ENCODE results near the gene NPTXR. TPM values are rescaled to one million over a fixed set of nuclear protein-coding genes. Genes with fewer than 3 reads are reported as not detected.
"Not testable (repeated sequence)": the region's sequence is repeated elsewhere in the genome, so short reads cannot be mapped to it uniquely, and the experiment has no call there.

NPTXR gene
- total RNA-seq, 1 donor from 2014 or later = 1.6 TPM

- Histone ChIP-seq H3K27me3 (ENCODE audit: control insufficient read depth in 3 of 3, insufficient read depth in 3 of 3, low read length in 3 of 3) (peaks cover 4 to 12% (median 7%) of the 10 kb centered on the region in 3 donors), H3K9ac (ENCODE audit: low read depth in 1 of 3, low read length in 3 of 3) (no peak overlapping the region), H3K4me1 (ENCODE audit: control insufficient read depth in 3 of 3, insufficient read depth in 3 of 3, low read length in 3 of 3) (no peaks in the 10 kb centered on the region), H3K9me3 (ENCODE audit: control insufficient read depth in 3 of 3, low read length in 3 of 3) (peaks cover 0 to 5% (median 0%) of the 10 kb centered on the region in 3 donors), H3K4me3 (ENCODE audit: low read length in 3 of 3) (no peak overlapping the region), H3K27ac (ENCODE audit: low read depth, low read length) (no peak overlapping the region), H3K36me3 (ENCODE audit: control insufficient read depth in 3 of 3, insufficient read depth in 3 of 3, low read length in 3 of 3) (no peaks in the 10 kb centered on the region)
These were observed 32.6 kb downstream of the NPTXR start for GRCh38 chr22:38811241-38811640.

DNA sequence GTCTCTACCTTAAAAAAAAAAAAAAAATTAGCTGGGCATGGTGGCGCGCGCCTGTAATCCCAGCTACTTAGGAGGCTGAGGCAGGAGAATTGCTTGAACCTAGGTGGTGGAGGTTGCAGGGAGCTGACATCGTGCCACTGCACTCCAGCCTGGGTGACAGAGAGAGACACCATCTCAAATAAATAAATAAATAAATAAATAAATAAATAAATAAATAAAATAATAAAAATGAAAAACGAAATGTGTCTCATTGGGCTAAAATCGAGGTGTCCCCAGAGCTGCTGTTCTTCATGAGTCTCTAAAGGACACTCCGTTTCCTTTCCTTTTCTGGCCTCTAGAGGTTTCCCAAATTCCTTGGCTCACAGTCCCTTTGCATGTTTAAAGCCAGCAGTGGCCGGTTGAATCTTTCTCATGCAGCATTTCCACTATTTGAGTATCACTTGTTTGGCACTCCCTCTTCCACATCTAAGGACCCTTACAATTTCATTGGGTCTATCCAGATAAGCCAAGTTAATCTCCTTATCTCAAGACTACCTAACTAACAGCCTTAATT is 38.7 kb downstream of the NPTXR start:
- H3K9ac ChIP-seq (ENCODE audit: low read depth in 1 of 3, low read length in 3 of 3); H3K36me3 ChIP-seq (ENCODE audit: control insufficient read depth in 3 of 3, insufficient read depth in 3 of 3, low read length in 3 of 3); H3K4me3 ChIP-seq (ENCODE audit: low read length in 3 of 3); H3K27ac ChIP-seq (ENCODE audit: low read depth, low read length); H3K9me3 ChIP-seq (ENCODE audit: control insufficient read depth in 3 of 3, low read length in 3 of 3); H3K4me1 ChIP-seq (ENCODE audit: control insufficient read depth in 3 of 3, insufficient read depth in 3 of 3, low read length in 3 of 3): not testable (repeated sequence)
- peaks cover 0 to 14% (median 11%) of the 10 kb centered on the region in 3 donors for H3K27me3 ChIP-seq (ENCODE audit: control insufficient read depth in 3 of 3, insufficient read depth in 3 of 3, low read length in 3 of 3)

- peaks cover 0 to 2% (median 0%) of the 10 kb centered on the region in 3 donors for H3K4me1 ChIP-seq (ENCODE audit: control insufficient read depth in 3 of 3, insufficient read depth in 3 of 3, low read length in 3 of 3)
- H3K9ac ChIP-seq (ENCODE audit: low read depth in 1 of 3, low read length in 3 of 3) = no peak overlapping the region
- H3K27me3 ChIP-seq (ENCODE audit: control insufficient read depth in 3 of 3, insufficient read depth in 3 of 3, low read length in 3 of 3) = peaks cover 0 to 28% (median 20%) of the 10 kb centered on the region in 3 donors
- H3K4me3 ChIP-seq (ENCODE audit: low read length in 3 of 3) = no peak overlapping the region
- H3K27ac ChIP-seq (ENCODE audit: low read depth, low read length) = no peak overlapping the region
- no peaks in the 10 kb centered on the region for H3K36me3 ChIP-seq (ENCODE audit: control insufficient read depth in 3 of 3, insufficient read depth in 3 of 3, low read length in 3 of 3)
- H3K9me3 ChIP-seq (ENCODE audit: control insufficient read depth in 3 of 3, low read length in 3 of 3) = peaks cover 0 to 2% (median 0%) of the 10 kb centered on the region in 3 donors
These were observed 41.1 kb downstream of the NPTXR start for GRCh38 chr22:38802671-38803121.

DNA sequence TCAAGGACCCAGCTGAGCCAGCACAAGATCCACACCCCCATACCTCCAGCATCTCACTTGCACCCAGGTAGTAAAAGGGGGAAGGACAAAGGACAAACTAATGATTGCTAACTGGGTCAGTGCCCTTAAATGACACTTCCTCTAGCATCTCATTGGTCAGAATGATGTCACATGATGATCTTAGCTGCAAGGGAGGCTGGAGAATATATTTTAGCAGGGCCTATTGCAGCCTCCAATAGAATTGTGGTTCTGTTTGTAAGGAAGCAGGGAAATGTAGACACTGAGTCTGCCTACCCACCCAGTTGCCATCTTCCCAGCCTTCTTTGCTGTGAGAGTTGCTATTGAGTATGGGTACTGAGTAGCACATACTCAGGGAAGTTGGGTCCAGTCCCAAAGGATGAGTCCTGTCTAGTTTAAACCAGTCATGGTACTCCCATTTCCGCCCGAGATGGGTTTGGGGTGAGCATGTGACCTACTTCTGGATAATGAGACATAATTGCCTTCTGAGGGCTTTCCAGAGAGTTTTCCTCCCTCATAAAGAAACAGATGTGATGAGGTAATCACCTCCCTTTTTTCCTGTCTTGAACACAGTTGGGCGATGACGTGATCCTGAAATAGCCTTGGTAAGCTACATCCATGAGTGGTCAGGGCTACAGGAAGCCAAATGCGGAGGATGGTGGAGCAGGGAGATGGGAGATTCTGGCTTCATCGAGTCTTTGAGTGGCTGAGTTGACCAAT is 44.4 kb downstream of the NPTXR start:
- Histone ChIP-seq H3K36me3 (ENCODE audit: control insufficient read depth in 3 of 3, insufficient read depth in 3 of 3, low read length in 3 of 3) (no peaks in the 10 kb centered on the region), H3K9ac (ENCODE audit: low read depth in 1 of 3, low read length in 3 of 3) (no peak overlapping the region), H3K27ac (ENCODE audit: low read depth, low read length) (no peak overlapping the region), H3K4me3 (ENCODE audit: low read length in 3 of 3) (no peak overlapping the region), H3K27me3 (ENCODE audit: control insufficient read depth in 3 of 3, insufficient read depth in 3 of 3, low read length in 3 of 3) (peaks cover 3 to 29% (median 28%) of the 10 kb centered on the region in 3 donors), H3K9me3 (ENCODE audit: control insufficient read depth in 3 of 3, low read length in 3 of 3) (peaks cover 0 to 2% (median 0%) of the 10 kb centered on the region in 3 donors), H3K4me1 (ENCODE audit: control insufficient read depth in 3 of 3, insufficient read depth in 3 of 3, low read length in 3 of 3) (peaks cover 0 to 4% (median 1%) of the 10 kb centered on the region in 3 donors)

GRCh38 chr22:38798496-38798895 is 45.3 kb downstream of the NPTXR start:
- H3K4me1 ChIP-seq (ENCODE audit: control insufficient read depth in 3 of 3, insufficient read depth in 3 of 3, low read length in 3 of 3) = peaks cover under 1 to 8% (median 4%) of the 10 kb centered on the region in 3 donors
- no peak overlapping the region for H3K9ac ChIP-seq (ENCODE audit: low read depth in 1 of 3, low read length in 3 of 3)
- no peaks in the 10 kb centered on the region for H3K36me3 ChIP-seq (ENCODE audit: control insufficient read depth in 3 of 3, insufficient read depth in 3 of 3, low read length in 3 of 3)
- H3K4me3 ChIP-seq (ENCODE audit: low read length in 3 of 3) = no peak overlapping the region
- H3K27ac ChIP-seq (ENCODE audit: low read depth, low read length) = no peak overlapping the region
- peaks cover 3 to 29% (median 28%) of the 10 kb centered on the region in 3 donors for H3K27me3 ChIP-seq (ENCODE audit: control insufficient read depth in 3 of 3, insufficient read depth in 3 of 3, low read length in 3 of 3)
- H3K9me3 ChIP-seq (ENCODE audit: control insufficient read depth in 3 of 3, low read length in 3 of 3) = peaks cover 0 to 2% (median 0%) of the 10 kb centered on the region in 3 donors

- Histone ChIP-seq H3K27me3 (ENCODE audit: control insufficient read depth in 3 of 3, insufficient read depth in 3 of 3, low read length in 3 of 3) (peaks cover 3 to 25% (median 25%) of the 10 kb centered on the region in 3 donors), H3K36me3 (ENCODE audit: control insufficient read depth in 3 of 3, insufficient read depth in 3 of 3, low read length in 3 of 3) (no peaks in the 10 kb centered on the region), H3K4me3 (ENCODE audit: low read length in 3 of 3) (no peak overlapping the region), H3K4me1 (ENCODE audit: control insufficient read depth in 3 of 3, insufficient read depth in 3 of 3, low read length in 3 of 3) (peaks cover 4 to 15% (median 12%) of the 10 kb centered on the region in 3 donors), H3K9me3 (ENCODE audit: control insufficient read depth in 3 of 3, low read length in 3 of 3) (peaks cover 0 to 2% (median 0%) of the 10 kb centered on the region in 3 donors), H3K27ac (ENCODE audit: low read depth, low read length) (no peak overlapping the region), H3K9ac (ENCODE audit: low read depth in 1 of 3, low read length in 3 of 3) (no peak overlapping the region)
These were observed 47.4 kb downstream of the NPTXR start for GRCh38 chr22:38796262-38796957.

DNA sequence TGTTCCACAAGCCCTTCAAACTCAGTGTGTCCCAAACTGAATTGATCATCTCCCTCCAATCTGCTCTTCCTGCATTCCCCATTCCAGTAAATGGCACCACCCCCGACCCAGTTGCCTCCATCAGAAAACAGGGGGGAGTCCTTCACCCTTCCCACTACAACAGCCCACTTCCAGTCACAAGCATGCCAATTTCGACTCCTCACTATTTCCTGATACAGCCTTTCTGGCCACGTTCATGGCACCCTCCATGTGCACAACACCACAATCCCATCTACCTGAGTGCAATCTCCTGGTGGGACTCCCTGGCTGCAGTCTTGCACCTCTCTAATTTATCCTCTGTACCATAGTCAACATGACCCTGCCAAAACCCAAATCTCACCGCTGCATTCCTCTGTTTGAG is 48.3 kb downstream of the NPTXR start:
- Histone ChIP-seq H3K27me3 (ENCODE audit: control insufficient read depth in 3 of 3, insufficient read depth in 3 of 3, low read length in 3 of 3) (peaks cover 3 to 21% (median 20%) of the 10 kb centered on the region in 3 donors), H3K9ac (ENCODE audit: low read depth in 1 of 3, low read length in 3 of 3) (no peak overlapping the region), H3K27ac (ENCODE audit: low read depth, low read length) (no peak overlapping the region), H3K36me3 (ENCODE audit: control insufficient read depth in 3 of 3, insufficient read depth in 3 of 3, low read length in 3 of 3) (peaks cover 0 to 1% (median under 1%) of the 10 kb centered on the region in 3 donors), H3K9me3 (ENCODE audit: control insufficient read depth in 3 of 3, low read length in 3 of 3) (peaks cover 0 to 2% (median 0%) of the 10 kb centered on the region in 3 donors), H3K4me3 (ENCODE audit: low read length in 3 of 3) (no peak overlapping the region), H3K4me1 (ENCODE audit: control insufficient read depth in 3 of 3, insufficient read depth in 3 of 3, low read length in 3 of 3) (peaks cover 4 to 15% (median 12%) of the 10 kb centered on the region in 3 donors)

DNA sequence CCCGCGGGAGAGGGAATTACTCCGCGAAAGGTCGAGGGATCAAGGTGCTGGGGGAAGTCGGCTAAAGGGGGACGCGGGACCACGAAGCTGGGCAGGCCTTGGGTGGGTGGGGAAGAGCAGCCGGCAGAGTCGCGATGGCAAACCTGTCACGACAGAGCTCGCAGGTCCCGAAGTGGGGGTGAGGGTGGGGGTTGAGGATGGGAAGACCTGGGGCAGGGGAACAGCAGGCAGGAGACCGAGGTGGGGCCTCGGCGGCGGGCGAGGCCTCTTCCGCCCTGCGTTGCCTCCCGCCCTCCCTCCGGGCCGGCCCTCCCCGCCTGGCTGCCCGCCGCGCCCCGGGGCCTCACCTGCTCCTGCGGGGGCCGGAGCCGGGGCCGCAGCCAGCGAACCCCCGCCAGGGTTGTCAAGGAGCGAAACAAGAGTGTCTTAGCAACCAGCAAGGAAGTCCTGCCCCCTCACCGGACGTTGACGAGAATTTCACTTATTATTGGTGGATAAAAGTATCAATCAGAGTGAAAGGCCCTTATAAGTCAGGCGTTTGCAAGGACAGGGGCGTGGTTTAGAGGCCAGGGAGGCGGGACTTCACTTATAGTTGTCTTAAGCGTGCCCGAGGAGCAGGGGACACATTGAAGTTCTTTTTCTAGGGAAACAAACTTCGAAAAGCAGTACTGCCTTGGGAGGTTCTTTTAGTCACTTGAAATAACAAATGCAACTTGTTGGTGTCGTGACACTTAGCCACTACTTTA is 49.9 kb downstream of the NPTXR start, which contains the start of gene DNAL4:
Gene DNAL4, minus strand, starts transcription at position 423 of the 746 bp plus-strand sequence. CDS start 11,412 bp downstream, outside the sequence.
- peak within 1 kb of the TSS; percentile 82 to 88 (median 87) for H3K4me3 ChIP-seq (ENCODE audit: low read length in 3 of 3)
- peaks cover 0 to 7% (median 7%) of the 10 kb centered on the region in 3 donors for H3K36me3 ChIP-seq (ENCODE audit: control insufficient read depth in 3 of 3, insufficient read depth in 3 of 3, low read length in 3 of 3)
- H3K9me3 ChIP-seq (ENCODE audit: control insufficient read depth in 3 of 3, low read length in 3 of 3) = no peaks in the 10 kb centered on the region
- H3K9ac ChIP-seq (ENCODE audit: low read depth in 1 of 3, low read length in 3 of 3) = peak within 1 kb of the TSS; percentile 85 to 86 (median 85)
- H3K4me1 ChIP-seq (ENCODE audit: control insufficient read depth in 3 of 3, insufficient read depth in 3 of 3, low read length in 3 of 3) = peaks cover 6 to 18% (median 12%) of the 10 kb centered on the region in 3 donors
- peaks cover 3 to 15% (median 14%) of the 10 kb centered on the region in 3 donors for H3K27me3 ChIP-seq (ENCODE audit: control insufficient read depth in 3 of 3, insufficient read depth in 3 of 3, low read length in 3 of 3)
- H3K27ac ChIP-seq (ENCODE audit: low read depth, low read length) = peak within 1 kb of the TSS; percentile 70

DNA sequence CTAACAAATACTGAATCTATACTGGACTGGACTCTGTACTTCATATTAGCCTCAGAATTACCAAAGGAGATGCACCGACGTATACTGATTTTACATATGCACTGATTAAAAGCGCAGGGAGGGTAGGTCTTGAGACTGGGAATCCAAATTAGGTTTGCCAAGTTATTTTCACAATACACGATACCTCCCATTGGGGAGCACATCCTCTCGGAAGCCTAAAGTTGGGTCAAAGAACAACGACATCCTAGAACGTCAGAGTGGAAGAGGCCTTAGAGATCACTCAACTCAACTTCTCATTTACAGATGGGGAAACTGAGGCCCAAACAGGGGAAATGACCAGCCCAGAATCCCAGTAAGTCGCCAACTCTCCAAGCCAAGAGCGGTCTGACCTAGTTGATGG is 50.5 kb downstream of the NPTXR start:
- peak overlapping the region; percentile 82 to 88 (median 87) for H3K4me3 ChIP-seq (ENCODE audit: low read length in 3 of 3)
- no peaks in the 10 kb centered on the region for H3K9me3 ChIP-seq (ENCODE audit: control insufficient read depth in 3 of 3, low read length in 3 of 3)
- H3K27me3 ChIP-seq (ENCODE audit: control insufficient read depth in 3 of 3, insufficient read depth in 3 of 3, low read length in 3 of 3) = peaks cover 3 to 11% (median 10%) of the 10 kb centered on the region in 3 donors
- H3K4me1 ChIP-seq (ENCODE audit: control insufficient read depth in 3 of 3, insufficient read depth in 3 of 3, low read length in 3 of 3) = peaks cover 11 to 23% (median 13%) of the 10 kb centered on the region in 3 donors
- H3K9ac ChIP-seq (ENCODE audit: low read depth in 1 of 3, low read length in 3 of 3) = peak overlapping the region; percentile 85 to 86 (median 85)
- H3K27ac ChIP-seq (ENCODE audit: low read depth, low read length) = peak overlapping the region; percentile 70
- peaks cover 0 to 7% (median 7%) of the 10 kb centered on the region in 3 donors for H3K36me3 ChIP-seq (ENCODE audit: control insufficient read depth in 3 of 3, insufficient read depth in 3 of 3, low read length in 3 of 3)
